Bone marrow (tissue), 2 donors: ENCODE measurements around the gene UCP2.

Experiments
- DNase-seq, 2 donors: peaks; one replicate each; lab custom pipeline; 2025; lab: John Stamatoyannopoulos, UW

Gene UCP2

DNA sequence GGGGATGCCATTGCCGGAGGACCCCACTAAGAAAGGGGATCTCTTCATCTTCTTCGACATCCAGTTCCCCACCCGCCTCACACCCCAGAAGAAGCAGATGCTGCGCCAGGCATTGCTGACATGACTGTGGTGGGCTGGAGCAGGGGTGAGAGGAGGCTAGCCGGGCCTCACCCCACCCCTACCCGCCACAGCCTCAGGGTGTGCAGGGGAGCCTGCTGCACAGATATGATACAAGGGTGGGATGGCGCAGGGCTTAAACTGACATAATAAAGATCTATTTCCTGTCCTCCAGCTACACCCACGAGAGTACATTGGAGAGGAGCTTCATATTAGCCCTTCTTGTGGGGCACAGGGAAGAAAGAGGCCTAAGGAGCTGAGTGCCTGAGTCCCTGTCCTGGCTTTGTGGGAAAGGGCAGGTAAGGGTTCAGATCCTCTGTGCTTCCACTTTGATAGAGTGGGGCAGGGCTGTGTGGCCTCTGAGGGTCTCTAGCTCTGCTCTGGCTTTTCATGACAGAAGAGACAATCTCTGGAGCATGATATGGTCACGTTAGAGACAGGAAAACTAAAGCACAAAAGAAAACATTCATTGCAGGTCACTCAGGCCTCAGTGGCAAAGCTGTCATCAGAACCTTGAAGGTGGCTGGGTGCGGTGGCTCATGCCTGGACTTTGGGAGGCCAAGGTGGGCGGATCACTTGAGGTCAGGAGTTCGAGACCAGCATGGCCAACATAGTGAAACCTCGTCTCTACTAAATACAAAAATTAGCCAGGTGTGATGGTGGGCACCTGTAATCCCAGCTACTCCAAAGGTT is 12.4 kb downstream of the UCP2 start:
- DNase-seq = no peak

GRCh38 chr11:73969091-73969490 is 13.6 kb downstream of the UCP2 start:
- DNase-seq = no peak

DNA sequence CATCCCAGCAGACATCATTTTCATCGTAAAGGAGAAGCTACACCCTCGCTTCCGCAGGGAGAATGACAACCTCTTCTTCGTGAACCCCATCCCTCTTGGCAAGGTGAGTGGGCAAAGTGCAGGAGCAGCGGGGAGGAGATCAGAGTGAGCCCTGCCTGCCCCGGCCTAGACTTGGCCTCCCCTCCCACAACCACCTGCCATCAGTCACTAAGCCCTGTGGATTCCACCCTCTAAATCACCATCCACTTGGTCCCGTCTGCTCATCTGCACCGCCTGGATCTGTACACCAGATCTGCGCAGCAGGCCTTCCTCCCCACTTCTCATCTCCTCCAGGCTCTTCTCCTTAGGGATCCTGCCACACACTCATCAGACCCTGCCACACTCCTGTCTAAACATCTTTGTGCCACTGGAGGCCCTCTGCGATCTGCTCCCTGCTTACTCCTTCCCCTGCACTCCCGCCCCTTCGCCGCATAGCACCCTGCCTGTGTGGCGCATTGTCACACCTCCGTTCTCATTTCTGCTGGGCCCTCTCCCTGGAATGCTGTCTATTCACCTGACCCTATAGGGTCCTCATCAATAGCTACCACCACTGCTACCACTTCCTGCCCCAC is 14.2 kb downstream of the UCP2 start:
- no peak for DNase-seq

DNA sequence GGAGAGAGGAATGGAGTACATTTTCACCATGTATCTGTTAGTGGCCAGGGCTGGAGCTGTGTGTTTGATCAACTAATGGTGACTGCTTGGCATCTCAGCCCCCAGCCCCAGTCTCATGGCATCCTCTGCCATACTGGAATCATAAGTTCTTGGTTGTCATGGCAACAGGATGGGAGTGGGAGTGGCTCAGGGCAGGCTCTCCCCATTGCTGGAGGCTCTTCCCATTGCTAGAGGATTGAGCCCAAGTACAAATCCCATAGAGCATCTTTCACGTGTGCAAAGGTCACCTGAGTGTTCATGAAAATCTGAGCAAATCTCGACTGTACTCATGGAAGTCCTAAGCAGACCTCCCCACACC is 16.9 kb downstream of the UCP2 start:
- no peak for DNase-seq

DNA sequence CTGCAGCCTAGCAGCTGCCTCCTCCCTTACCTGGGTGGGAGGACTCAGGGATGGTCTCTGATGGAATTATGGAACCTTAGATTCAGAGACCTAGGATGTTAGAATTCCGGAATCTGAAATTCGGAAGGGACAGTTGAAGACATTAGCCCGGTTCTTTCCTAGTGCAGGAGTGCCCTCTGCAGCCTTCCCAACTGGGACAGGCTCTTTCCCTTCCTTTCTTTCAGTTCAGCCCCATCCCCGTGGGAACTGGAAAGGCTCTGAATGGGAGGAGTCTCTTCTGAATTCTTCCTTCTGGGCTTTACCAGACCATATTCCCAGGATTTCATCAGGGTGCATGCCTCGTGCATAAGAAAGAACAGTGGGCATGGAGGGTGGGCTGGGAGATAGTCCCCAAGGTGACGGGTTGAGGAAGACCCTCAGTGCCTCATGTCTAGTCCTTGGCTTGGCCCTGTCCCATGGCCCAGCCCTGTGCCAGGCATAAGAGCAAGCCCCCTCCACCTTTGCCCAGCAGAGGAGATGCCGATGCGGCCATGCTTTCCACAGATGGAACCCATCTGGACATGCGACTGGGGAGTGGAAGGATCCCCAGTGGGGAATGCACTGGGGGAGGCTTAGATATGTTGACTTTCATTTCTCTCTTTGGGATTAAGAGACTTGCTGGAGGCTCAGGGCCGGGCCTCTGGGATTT is 17.4 kb downstream of the UCP2 start:
- DNase-seq = no peak

DNA sequence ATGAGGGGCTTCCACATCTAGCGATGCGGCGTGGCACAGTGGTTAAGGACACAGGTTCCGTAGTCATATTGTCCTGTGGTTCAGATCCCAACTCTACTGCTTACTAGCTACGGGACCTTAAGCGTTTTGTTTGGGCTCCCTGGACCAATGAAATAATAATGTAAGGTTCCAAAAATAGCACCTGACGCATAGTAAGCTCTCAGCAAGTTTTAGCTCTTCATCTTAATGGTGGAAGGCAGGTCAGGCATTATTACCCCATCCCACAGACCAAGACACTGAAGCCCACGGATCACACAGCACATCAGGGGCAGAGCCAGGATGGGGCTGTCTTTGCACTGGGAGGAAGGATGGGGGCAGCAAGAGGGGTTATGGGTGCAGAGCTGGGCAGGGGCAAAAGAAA is 18.8 kb downstream of the UCP2 start:
- no peak for DNase-seq

GRCh38 chr11:73962101-73962705 is 20.4 kb downstream of the UCP2 start:
- no peak for DNase-seq

GRCh38 chr11:73961321-73961720 is 21.3 kb downstream of the UCP2 start:
- no peak for DNase-seq

DNA sequence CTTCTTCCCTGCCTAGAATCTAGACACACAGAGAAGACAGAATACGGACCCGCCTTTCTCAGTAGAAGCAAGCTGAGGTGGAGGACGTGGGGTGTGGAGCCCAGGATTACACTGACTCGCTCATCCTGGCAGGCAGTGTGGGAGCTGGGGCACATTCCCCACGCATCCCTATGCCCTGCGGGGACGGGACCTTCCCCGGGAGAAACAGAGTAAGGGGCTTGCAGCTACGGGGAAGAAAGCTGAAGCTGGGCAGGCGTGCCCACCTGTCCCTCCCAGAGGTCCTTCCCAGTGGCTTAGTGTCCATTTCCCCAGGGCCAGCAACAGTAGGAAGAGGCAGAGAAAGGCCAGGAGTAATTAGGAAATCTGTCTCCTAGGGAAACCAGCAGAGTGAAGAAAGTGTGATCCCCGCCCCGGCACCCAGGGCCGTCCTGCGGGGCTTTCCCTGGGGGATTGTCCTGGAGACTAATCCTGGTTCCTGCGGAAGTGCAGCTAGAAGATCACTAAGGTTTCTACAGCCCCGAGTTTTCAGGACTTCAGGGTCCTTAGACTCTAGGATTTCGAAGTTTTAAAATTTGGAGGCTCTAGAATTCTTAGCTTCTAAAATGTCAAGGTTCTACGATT is 24.0 kb downstream of the UCP2 start:
- no peak for DNase-seq

GRCh38 chr11:73957654-73958361 is 24.8 kb downstream of the UCP2 start:
- no peak for DNase-seq

GRCh38 chr11:73956876-73957653 is 25.6 kb downstream of the UCP2 start:
- no peak for DNase-seq

DNA sequence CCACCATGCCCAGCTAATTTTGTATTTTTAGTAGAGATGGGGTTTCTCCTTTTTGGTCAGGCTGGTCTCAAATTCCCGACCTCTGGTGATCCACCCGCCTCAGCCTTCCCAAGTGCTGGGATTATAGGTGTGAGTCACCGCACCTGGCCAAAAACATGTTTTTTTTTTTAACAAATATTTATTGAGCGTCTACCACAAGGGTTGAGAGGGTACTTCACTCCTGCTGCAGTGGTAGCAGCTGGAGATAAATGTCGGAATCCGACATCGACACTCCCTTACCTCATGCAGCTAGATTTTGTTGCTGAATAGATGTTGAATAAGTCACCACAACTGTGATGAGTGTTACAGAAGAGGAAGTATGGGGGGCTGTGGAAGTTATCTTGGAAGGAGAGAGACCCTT is 30.8 kb downstream of the UCP2 start:
- no peak for DNase-seq

- no peak for DNase-seq
Measured at GRCh38 chr11:73950869-73951710, 31.6 kb downstream of the UCP2 start, which contains the start of gene DNAJB13. Gene DNAJB13, plus strand, starts transcription at chr11:73951026. Its CDS starts 44 bp downstream, at chr11:73951070.

DNA sequence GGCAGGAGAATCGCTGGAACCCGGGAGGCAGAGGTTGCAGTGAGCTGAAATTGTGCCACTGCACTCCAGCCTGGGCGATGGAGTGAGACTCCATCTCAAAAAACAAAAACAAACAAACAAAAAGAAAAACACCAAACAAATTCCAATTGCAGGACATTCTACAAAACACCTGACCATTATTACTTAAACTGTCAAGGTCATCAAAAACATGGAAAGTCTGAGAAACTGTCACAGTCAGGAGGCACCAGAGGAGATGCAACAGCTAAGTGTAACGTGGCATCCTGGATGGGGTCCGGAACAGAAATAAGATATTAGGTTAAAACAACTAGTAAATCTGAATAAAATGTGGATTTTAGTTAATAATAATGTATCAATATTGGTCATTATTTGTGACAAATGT is 32.7 kb downstream of the UCP2 start:
- DNase-seq = no peak

DNA sequence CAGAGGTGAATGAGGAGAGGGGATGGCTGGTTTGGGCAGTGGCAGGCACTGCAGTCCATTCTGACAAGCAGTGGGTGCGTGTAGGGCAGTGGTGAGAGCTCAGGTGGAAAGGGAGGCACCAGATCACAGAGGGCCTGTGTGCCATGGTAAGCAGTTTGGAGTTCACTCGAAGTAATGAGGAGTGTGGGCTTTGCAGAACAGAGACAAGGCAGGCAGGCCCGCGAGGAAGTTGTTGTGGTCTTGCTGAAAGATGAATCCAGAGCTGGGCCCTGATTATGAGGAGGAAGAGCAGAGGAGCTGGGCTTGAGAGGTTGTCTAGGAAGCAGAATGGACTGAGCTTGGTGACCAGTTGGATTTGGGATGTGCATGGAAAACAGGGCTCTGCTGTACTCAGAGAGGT is 33.4 kb downstream of the UCP2 start:
- DNase-seq = no peak

DNA sequence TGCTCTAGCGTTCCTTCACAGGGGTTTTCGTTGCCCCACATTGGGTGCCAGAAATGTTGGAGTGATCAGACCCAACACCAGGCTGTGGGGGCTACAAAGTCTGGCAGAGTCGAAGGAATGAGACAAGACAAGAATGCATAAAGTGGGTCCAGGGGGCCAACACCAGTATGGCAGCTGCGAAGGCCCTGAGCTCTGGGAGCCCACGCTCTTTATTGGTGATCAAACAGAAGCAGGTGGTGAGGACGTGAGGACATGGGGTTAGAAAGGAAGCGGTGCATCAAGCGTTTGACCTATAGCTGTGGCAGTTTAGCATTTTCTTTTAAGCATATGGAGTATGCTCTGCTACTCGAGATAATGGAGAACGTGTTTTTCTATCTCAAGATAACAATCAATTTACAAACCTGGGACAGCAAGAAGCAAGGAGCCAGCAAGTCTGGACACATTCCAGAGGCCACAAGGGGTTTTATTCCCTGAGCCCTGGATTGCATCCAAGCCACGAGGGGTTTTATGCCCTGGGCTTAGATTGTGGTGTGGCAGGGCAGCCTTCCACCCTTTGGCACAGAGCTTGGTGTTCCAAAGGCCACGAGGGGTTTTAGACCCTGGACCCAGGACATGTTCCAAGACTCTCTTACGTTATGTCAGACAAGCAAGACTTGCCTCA is 35.7 kb downstream of the UCP2 start:
- DNase-seq = no peak

DNA sequence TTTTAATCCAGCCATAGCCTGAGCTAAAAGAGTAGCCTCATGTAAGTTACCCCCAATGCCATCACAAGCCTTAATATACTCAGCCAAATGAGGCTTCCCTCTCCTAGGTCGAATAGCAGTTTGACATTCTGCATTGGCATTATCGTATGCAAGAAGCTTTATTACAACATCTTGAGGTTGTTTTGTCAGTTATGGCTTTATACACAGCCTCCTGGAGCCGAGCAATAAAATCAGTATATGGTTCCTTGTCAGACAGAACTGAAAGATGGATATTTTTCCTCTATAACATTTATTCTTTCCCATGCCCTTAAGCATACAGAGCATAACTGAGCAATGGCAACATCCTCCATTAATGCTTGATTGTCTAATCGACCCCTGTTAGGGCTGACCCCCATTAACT is 37.2 kb downstream of the UCP2 start:
- no peak for DNase-seq

DNA sequence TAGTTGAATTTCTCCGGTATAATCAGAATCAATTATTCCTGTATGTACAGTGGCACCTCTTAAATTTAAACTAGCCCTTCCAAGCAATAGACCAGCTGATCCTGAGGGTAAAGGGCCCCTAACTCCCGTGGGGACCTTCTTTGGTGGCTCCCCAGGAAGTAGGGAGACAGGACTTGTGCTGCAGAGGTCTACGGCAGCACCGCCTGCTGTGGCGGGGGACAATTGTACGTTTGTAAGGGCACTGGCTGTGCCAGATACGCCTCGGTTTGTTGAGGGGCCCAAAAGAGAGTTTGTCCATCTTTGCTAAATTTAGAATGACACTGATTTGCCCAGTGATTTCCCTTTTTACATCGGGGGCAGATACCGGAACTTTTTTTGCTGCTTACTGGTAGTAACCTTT is 37.7 kb downstream of the UCP2 start:
- no peak for DNase-seq

DNA sequence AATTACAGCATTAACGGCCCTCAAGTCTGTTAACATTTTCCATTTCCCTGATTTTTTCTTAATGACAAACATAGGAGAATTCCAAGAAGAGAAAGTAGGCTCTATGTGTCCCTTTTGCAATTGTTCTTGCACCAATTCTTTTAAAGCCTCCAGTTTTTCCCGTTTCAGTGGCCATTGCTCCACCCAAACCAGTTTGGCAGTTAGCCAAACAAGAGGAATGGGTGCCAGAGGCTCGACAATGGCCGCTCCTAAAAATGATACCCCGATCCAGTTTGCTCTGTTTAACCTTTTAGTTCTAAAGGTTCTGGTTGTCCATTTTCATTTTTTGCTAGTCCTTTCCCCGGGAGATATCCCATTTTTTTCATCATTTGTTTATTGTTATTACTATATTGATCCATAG is 38.6 kb downstream of the UCP2 start:
- DNase-seq = no peak
